ENCODE measurements around the gene ONECUT3.

ONECUT3 gene

DNA sequence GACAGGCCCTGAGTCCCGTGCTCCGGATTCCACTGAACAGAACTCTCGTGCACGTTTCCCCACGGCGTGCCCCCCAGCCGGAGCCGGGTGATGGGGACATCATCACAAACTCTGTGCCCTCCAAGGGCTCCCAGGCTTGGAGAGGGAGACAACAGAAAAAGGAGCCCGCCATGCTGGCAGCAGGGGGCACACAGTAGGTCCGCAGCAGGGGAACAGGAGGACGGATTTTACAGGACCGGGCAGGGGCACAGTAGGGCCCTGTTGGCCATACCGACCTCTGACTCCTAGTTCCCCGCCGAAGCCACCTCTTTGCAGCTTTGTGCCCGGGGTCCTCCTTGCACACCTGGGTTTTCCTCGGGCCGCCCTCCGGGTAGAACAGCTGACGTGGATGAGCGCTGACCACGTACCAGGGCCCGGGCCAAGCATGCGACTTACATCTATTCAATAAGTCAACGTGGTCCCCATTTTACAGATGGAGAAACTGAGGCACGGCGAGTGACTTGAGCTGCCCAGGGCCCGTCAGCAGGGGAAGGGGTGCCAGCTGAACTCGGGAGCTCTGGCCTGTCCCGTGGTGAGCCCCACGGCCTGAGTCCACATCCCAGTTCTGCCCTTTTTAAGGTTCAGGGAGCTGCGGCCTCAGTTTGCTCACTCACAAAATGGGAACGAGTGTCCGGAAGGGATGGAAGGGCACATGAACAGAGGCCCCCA is 10.2 kb upstream of the ONECUT3 start:
- DNase-seq, result no peak

DNA sequence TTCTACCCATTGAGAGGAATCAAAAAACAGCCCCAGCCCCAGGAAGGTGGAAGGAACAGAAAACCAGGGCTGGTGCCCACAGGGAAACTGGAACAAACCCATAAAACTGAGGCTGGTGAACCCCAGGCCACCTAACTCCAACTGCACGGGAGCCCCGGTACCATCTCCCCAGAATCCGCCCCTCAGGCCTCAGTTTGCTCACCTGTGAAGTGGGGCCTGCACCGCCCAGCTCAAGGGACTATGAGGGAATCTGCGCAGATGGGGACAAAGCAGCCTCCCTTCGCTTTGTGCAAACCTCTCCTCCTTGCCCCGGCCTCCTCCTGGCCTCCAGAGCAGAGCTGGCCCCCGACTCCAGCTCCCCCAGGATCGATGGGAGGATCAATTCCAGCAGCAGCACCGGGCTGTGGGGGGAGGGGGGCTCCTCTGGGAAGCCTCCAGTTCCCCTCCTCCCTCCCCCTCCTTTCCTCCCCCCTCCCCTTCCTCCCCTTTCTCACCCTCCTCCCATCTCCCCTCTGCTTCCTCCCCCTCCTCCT is 9.1 kb upstream of the ONECUT3 start:
- DNase-seq, result no peak

DNA sequence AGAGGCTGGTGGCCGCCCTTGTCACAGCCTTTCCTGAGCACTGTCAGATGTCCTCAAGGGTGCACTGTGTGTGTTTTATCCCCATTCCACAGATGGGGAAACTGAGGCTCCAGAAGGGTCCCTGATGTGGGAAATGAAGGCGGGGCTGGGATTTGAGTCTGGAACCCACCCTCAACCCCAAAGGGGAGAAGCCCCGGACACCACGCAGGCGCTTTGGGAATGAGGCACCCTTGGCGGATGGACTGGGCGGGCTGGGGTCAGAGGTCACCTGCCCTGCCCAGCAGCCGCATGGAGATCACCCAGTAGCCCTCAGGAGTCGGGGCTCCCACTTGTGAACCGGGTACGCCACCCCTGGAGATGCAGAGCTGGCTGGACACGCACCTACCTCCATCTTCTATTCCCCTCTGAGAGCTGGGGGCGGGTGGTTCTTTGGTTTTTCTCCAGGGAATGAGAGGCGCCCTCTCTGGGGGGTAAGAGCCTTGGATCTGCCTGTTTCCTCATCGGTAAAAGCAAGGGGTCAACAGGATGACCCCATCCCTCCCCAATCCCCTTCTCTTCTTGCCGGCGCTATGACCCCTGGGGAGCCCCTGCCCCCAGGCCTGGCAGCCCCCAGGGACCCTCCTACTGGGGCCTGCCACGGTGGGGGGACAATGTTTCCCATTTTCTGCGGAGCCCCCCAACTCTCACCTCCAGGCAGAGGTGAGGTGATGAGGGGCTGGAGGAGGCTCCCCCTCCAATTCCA is 8.3 kb upstream of the ONECUT3 start:
- DNase-seq, result no peak

GRCh38 chr19:1745589-1746031 is 7.7 kb upstream of the ONECUT3 start:
- DNase-seq, result no peak

- no peak for DNase-seq
These were observed 6.7 kb upstream of the ONECUT3 start for GRCh38 chr19:1746401-1747284.

- no peak for DNase-seq
These were observed 5.8 kb upstream of the ONECUT3 start for GRCh38 chr19:1747285-1748114.

DNA sequence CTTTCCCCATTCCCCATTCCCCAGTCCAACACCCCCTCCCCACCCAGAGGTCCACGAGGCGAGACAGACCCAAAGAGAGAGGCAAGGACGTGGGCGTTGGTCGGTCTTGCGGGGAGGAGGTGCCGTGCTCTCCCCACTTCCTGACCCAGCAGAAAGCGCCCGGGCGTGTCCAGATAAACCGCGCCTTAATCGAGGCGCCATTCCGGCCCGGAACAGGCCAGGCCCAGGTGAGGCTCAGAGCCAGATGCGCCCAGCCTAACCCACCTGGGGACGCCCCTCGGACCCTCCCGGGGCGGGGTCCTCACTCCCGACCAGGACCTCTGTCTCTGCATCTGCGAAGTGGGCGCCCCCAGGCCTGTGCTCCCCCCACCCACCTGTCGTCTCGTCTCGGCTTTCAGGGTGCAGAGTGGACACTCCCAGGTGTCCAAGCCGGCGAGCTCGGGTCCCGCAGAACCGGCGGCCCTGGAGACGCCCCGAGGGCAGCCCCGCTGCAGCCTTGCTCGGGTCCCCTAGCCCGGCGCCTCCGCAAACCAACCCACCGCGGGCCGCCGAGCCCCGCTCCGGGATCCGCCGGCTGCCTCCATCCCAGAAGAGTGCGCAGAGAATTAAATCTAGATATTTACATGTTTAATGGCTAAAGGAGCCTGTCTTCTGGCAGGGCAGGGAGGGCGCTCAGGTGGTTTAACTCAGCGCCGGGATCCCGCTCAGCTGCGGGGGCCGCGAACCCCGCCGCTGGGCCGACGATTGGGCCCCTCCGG is 5.0 kb upstream of the ONECUT3 start:
- DNase-seq, result no peak

- no peak for DNase-seq
These were observed 4.4 kb upstream of the ONECUT3 start for GRCh38 chr19:1748873-1749341.

GRCh38 chr19:1749373-1750342 is 3.6 kb upstream of the ONECUT3 start:
- DNase-seq, result no peak

DNA sequence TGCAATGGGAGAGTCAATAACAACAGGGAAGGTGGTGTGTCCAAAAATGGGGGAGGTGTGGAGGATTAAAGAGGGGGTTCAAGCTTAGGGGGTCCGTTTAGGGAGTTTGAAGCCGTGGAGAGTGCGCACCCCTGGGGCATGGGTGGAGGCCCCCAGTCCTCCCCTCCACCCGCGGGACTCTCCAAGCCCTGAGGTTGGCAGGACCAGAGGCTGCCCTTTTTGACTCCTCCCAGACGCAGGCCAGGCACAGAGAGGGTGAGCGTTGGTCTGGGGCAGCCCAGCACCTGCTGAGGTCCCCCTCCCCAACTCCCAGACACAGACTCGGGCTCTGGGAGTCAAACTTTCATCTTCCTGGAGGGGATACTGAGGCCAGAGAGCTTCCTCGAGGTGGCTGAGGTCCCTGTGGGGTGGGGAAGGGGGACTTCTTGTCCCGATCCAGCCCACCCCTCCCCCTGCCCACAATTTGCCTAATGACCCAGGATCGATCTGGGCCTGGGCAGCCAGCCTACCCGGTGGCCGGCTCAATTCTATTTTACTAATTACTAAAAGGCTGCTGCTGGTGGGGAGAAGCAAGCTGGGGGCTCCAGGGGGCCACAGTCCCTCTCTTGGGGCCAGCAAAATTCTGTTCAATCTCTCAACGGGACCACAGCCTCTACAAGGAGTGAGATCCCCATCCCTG is 2.8 kb upstream of the ONECUT3 start:
- DNase-seq, result no peak

GRCh38 chr19:1751367-1752008 is 1.8 kb upstream of the ONECUT3 start:
- no peak for DNase-seq

DNA sequence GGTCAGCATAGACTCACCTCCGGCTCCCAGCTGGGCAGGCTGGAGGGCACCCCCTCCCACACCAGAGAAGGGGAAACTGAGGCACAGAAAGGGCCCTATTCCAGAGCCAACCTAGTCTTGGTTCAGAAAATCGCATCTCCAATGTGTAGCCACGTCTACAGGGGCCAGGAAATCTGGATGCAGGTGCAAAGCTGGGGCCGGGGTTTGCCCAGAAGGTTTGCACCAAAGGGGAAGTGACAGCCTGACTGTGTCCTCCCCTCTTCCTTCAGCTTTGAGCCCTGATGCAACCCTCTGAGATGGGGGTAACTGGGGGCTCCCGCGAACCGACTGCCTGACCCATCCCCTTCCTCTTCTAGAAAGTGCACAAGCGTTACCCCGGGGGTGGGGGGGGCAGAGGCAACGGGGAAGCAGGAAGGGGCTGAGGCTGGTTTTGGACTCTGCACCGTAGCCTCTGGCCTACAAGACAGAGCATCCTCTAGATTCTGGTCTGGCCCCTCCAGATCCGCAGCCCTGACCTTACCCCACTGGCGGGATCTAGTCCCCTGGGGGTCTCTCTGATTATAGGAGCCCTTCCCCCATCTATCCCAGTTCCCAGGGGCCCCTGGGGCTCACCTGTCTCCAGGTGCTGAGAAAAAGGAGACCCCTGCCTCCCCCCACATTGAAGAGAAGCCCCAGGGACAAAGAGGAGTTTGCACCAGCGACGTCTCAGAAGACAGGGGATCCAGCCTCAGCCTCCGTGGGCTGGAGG is 1.1 kb upstream of the ONECUT3 start:
- no peak for DNase-seq

DNA sequence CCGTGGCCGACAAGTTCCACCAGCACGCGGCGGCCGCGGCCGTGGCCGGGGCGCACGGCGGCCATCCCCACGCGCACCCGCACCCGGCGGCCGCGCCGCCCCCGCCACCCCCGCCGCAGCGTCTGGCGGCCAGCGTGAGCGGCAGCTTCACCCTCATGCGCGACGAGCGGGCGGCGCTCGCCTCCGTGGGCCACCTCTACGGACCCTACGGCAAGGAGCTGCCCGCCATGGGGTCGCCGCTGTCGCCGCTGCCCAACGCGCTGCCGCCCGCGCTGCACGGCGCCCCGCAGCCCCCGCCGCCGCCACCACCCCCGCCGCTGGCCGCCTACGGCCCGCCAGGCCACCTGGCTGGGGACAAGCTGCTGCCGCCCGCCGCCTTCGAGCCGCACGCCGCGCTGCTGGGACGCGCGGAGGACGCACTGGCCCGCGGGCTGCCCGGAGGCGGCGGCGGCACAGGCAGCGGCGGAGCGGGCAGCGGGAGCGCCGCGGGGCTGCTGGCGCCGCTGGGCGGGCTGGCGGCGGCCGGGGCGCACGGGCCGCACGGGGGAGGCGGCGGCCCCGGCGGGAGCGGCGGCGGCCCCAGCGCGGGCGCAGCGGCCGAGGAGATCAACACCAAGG is 821 bp downstream of the ONECUT3 start:
- DNase-seq, result no peak

DNA sequence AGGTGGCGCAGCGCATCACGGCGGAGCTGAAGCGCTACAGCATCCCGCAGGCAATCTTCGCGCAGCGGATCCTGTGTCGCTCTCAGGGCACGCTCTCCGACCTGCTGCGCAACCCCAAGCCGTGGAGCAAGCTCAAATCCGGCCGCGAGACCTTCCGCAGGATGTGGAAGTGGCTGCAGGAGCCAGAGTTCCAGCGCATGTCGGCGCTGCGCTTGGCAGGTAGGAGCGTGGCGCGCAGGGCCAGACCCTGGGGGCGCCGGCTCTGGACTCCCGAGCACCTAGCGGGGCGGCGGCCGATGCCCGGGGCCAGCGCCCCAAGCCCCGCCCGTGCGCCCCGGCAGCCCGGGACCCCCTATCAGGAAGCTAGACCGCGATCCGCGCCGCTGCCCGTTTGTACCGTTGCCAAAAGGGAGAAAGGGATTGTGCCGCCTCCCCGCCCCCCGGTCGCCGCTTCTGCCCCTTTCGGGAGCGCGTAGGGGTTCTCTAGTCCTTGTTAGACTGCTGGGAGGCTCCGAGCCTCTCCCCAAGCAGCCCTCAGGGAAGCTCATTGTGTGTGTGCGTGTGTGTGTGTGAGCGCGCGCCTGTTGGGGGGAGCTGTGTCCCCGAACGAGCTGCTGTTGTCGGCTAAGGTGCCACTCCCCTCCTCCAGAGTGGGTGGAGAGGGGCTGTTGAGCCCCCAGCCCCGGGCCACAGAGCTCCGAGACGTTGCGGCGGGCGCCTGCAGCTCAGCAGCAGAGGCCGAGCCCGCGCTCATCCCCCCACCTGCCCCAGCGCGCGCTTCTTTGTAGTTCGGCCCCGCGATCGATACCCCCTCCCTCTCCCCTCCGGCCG is 1.5 kb downstream of the ONECUT3 start:
- no peak for DNase-seq

- no peak for DNase-seq
These were observed 2.3 kb downstream of the ONECUT3 start for GRCh38 chr19:1755467-1756171.

GRCh38 chr19:1756264-1756663 is 3.0 kb downstream of the ONECUT3 start:
- DNase-seq, result no peak
